OCI-M2 (cell line): ENCODE measurements around the gene TGFBRAP1.

Source experiments
- DNase-seq: peaks from one replicate; lab custom pipeline; 2025; ENCODE audit not compliant: unreplicated experiment; lab: John Stamatoyannopoulos, UW

The TGFBRAP1 gene, protein sequence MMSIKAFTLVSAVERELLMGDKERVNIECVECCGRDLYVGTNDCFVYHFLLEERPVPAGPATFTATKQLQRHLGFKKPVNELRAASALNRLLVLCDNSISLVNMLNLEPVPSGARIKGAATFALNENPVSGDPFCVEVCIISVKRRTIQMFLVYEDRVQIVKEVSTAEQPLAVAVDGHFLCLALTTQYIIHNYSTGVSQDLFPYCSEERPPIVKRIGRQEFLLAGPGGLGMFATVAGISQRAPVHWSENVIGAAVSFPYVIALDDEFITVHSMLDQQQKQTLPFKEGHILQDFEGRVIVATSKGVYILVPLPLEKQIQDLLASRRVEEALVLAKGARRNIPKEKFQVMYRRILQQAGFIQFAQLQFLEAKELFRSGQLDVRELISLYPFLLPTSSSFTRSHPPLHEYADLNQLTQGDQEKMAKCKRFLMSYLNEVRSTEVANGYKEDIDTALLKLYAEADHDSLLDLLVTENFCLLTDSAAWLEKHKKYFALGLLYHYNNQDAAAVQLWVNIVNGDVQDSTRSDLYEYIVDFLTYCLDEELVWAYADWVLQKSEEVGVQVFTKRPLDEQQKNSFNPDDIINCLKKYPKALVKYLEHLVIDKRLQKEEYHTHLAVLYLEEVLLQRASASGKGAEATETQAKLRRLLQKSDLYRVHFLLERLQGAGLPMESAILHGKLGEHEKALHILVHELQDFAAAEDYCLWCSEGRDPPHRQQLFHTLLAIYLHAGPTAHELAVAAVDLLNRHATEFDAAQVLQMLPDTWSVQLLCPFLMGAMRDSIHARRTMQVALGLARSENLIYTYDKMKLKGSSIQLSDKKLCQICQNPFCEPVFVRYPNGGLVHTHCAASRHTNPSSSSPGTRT

DNA sequence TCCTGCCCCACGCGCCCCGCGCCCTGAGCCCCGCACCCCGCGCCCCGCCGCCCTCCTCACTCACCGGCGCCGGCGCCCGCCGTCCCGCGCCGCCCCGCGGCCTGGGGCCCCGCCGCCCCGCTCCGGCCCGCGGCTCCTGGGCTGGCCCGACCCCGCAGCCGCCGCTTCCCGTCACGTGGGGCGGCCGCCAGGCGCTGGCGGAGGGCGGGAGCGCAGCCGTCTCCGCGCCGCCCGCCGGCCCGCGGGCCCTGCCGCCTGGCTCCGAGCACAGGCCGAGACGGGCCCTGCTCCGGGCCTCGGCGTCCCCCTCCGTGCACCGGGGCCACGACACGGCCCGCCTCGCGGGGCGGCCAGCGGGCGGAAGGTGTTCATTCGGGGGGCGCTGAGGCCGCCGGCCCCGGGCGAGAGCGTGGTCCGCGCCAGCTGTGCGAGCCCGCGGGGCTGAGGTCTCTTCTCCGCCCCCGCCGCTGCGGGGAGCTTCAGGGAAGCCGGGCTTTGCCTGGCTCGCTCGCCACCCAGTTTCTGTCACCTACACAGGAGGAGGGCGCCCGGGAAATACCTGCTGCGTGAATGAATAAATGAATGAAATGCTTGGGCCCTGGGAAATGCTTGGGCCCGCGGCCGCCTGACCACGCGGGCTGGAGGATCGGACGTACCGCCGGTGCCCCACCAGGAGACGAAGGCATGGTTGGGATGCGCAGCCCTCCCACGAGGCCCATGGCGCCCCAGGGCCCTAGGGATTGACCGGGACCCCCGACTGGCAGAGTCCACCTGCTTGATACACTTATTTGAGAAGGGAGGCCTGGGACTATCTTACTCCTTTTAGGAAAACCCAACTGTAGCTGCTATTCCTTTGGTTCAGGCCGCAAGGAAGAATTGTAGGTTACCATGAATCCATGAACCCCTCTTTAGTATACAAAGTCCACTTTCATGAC is at the start of gene TGFBRAP1:
TSS of gene TGFBRAP1 (minus strand) at position 175 of the 935 bp plus-strand sequence. CDS start 21,434 bp downstream, outside the sequence.
- no peak for DNase-seq

DNA sequence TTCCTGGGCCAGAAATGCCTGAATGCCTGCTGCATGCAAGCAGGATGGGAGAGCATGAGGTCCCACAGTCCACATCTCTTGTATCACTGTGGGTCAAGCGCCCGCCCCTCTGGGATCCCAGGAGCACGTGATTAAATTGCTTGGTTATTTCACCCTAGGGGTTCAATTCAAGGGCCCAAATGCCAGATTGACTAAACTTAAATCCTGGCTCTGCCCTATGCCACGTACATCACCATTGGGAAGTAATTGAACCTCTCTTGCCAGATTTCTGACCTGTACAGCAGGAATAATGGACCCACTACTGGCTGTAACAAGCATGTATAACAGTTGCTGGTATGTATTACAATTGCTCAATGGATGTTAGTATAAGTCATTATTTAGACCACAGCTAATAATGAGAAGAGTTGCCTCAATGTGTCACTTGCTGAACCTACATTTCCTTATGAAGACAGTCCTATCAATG is 49.4 kb upstream of the TGFBRAP1 start:
- no peak for DNase-seq

DNA sequence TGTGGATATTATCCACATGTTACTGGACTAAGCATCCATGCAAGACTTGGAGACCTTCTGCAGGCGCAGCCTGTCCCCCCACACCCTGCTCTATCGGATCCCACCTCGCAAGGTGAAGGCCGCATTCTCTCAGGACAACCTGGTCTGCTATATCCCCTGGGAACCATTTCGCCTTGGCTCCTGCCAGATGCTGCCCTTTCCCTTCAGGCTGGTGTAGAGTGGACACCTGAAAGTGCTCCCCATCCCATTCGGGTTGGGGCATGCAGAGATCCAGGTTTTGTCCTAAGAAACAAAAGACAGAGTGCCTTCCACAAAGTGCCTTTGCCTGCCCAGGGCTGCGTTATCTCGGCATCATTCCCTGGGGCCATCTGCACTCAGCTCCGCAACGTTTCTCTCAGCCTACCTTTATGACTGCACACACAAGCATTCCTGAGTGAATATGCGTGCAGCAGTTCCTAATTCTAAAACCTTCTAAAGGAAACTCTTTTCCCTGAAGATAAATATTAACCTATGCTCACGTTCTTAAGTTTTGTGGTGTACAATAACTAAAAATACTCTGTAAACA is 48.8 kb upstream of the TGFBRAP1 start:
- DNase-seq, result no peak

DNA sequence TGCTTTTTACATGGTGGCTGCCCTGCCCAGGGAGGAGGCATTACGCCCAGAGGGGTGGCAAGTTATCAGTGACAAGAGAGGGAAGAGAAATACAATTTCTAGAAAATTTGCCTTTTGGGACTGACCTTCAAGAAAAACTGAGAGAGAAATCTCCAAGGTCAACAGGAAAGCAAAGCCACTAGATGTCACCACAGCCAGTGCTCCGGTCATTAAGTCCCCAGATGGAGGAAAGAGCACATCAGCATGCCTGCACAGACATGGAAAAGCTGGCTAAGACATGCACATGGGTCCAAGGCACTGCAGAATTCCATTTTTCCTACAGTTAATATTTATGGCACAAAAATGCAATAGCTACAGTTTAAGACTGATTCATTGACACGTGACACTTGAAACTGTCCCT is 48.3 kb upstream of the TGFBRAP1 start:
- DNase-seq, result no peak

DNA sequence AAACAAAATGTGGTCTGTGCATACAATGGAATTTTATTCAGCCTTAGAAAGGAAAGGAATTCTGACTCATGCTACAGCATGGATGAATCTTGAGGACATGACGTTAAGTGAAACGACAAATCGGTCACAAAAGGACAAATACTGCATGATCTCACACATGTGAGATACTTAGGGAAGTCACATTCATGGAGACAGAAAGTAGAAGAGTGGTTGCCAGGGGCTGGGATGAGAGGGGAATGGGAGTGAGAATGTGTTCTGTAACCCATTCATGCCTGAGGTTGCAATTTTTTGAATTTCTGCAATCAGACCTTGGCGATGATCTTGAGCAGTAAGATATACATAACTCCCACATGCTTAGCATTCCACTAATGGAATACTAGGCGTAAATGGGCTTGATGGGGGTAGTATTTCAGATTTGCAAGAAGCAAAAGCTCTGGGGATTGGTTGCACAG is 47.3 kb upstream of the TGFBRAP1 start:
- no peak for DNase-seq

DNA sequence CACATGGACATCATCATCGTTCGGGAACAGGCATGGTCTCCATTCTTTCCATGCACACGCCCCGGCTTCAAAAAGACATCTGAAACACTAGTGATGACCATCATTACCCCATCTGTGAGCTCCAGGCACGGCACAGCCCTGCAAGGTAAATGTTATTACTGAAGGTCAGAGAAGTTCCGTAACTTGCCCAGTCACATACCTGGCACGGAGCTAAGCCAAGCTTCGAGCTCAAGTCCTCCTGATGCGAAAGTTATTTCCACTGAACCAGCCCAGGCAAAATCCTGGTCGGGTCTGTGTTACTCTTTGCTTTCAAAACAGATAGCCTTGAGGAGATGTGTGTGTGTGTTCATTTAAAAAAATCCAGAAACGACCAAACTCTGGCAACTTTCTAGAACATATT is 46.5 kb upstream of the TGFBRAP1 start:
- no peak for DNase-seq

DNA sequence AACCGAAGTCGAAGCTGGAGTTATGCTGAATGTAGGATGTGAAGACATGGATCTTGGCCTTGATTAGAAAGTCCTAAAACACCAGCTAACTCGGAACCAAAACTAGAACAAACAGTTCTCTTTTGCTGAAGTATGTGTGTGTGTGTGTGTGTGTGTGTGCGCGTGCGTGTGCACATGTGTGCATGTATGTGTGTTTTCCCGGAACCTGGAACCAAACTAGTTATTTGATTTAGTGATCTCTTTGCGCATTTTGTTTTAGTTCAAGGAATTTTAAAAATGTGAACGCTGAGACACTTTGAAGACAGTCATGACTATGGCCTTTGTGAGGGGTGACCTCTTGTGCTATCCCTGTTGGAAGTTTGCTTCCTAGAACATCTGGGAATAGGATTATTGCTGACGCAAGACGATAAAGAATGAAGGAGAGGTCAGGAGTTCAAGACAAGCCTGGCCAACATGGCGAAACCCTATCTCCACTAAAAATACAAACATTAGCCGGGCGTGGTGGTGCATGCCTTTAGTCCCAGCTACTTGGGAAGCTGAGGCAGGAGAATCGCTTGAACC is 45.5 kb upstream of the TGFBRAP1 start:
- DNase-seq, result no peak

DNA sequence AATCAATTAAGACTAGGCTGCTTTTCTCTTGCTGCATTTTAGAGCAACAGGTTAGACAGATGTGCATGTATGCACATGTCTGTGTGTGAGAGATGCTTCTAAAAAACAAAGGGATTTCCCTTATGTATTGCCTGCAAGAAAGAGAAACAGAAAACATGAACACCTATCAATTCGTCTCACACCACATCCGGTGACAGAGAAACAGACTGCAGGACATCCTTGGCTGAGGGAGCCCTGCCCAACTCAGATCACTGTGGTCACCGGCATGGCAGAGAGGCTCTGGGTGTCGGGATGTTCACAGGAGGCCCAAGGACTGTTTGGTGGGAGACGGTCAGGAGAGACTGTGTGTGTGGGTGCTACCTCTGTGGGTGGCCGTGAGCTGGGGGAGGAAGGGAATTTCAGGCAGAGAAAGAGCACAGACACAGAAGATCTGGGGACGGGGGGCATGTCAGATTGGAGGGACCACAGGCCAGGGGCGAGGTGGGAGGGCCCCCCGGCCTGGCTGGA is 44.4 kb upstream of the TGFBRAP1 start:
- no peak for DNase-seq

DNA sequence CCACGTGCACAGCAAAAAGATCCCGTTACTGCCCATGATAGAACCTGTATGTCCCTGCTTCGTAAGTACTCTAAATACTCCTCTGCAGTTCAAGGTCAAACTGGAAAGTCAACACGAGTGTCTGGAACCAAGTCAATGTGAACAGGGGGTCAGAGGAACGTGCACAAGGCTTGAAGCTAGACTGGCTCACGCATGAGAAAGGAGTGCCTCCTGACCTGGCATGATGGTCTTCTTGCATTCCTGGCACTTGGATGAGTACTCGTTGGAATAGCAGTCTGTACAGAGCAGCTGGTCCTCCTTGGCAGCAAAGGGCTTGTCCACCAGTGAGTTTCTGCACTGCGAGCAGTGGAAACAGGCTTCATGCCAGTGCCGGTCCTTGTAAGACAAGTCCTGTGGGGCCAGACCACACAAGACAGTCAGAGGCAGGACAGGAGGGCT is 43.8 kb upstream of the TGFBRAP1 start:
- DNase-seq, result no peak

DNA sequence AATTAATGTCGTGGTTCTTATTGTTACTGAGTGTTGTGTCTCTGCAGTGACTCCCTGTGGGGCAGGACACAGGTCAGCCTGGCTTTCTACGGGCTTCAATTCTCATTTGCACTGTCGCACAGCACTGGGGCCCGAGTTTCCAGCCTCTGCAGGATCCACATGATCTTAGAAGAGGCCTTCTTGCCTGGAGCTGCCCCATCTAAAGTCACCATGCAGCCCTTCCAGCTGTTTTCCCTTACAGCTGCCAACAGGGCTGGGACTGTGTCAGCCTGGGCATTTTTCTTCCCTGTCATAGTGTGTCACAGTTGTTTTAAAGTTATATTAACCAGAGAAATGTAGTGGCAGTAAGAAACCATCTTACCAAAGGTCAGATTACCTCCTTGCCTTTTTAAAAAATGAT is 42.3 kb upstream of the TGFBRAP1 start:
- no peak for DNase-seq

DNA sequence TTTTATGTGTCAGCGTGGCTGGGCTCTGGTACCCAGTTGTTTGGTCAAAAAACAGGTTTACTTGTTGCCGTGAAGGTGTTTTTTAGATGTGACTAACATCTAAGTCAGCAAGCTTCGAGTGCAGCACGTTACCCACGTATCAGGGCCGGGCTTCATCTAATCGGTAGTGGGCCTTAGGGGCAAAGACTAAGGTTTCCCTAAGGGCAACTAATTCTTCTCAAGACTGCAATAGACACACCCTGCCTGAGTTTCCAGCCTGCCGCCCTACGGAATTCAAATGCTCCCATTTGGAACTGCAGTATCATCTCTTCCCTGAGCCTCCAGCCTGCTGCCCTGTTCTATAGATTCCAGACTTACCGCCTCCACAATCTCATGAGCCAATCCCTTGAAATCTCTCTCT is 41.6 kb upstream of the TGFBRAP1 start:
- DNase-seq, result no peak

DNA sequence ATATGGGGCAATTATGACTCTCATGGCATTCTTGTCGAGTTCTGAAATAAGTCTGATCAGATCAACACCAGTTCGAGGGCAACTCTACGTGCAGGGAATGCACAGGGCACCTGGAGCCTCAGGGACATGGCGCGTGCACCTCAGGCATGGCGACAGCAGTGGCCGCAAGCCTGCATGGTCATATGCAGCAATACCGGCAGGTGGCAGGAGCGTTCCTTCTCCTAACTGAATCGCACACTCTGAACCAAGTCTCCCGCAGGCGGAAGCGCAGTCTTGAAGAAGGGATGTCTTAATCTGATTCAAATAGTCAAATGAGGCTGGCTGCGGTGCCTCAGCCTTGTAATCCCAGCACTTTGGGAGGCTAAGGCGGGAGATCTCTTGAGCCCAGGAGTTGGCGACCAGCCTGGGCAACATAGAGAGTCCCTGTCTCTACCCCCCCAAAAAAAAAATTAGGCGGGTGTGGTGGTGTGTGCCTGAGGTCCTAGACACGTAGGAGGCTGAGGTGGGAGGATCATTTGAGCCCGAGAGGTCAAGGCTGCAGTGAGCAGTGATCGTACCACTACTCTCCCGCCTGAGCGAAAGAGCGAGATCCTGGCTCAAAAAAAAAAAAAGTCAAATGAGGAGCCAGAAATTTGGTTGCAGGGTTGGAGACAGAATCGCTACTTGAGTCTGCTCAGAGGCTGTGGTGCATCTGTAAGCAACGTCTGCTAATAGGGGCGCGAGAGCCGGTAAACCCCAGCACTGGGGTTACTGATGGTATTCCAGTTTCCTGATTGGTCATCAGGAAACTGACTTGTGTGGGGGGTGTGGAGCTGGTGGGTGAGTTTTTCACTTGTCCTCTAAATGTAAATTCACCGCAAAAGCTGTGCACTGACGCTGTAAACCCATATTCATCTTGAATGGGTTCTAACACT is 40.5 kb upstream of the TGFBRAP1 start:
- DNase-seq, result no peak

DNA sequence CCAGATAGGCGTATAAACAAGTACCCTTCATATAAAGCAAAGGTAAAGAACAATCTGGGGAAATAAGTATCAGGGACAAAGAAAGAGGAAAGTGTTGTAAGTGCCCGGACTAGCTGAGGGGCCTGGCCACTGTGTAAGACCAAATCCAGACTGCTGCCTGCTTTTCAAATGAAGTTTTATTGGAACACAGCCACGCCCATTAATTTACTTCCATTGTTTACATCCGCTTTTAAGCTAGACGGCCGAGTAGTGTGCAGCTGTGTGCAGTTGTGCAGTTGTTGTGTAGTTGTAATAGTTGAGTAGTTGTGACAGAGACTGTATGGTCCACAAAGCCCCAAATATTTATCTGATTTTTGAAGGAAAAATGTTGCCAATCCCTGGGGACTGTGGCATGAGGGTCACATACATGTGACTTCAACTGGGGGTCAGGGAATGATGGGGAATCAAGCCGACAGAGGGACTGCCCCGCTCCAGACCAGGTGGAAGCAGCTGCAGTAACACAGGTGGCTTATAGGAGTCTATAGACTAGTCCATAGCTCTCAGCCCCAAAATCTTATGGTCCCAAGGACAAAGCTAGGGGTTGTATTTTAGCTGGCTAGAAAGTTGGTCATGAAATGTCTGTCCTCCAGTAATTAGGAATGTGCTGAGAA is 39.3 kb upstream of the TGFBRAP1 start:
- no peak for DNase-seq

DNA sequence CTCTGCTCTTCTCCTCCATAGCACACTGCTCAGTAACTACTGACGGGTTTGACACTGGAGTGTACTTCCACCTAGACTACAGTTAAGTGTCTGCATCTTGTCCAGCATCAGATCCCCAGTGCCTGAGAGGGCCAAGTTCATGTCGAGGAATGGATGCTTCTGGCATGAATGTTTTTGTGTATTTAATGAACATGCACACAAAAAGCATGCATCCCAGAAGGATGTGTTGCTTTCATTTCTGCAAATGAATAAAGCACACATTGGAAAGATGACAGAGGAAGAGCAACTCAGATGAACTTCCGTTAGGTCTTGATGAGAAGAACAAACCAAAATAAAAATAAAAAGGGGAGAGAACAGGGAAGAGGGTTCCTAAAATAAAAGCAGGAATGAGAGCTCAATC is 35.7 kb upstream of the TGFBRAP1 start:
- DNase-seq, result no peak

DNA sequence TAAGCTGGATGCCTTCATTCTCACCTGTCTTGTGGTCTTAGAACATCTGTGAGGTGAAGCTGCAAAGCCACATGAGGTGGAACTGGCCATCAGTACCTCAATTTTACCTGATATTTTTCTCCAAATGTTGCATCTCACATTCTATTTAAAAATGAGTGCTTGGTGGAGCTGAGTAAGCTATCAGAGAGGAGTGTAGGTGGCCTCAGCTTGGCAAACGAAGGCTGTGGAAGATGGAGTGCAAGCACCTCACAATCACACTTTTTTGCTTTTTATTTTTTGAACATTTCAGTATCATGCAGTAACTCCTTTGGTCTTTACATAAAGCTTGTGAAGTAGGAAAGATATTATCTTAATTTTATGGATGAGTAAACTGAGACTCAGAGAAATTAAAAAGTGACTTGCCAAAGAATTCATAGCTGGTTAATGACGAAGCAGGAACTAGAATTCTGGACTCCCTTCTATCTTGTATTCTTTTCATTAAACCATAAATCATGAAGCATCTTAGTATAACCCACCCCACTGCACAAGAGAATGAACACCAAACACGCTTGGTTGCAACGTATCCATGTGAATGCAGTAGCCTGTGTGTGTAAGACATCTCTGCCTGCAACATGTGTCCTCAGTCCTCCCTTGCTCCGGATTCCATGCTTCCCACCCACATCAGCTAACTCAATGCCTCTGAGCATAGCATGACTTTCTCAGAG is 35.1 kb upstream of the TGFBRAP1 start:
- DNase-seq, result no peak

DNA sequence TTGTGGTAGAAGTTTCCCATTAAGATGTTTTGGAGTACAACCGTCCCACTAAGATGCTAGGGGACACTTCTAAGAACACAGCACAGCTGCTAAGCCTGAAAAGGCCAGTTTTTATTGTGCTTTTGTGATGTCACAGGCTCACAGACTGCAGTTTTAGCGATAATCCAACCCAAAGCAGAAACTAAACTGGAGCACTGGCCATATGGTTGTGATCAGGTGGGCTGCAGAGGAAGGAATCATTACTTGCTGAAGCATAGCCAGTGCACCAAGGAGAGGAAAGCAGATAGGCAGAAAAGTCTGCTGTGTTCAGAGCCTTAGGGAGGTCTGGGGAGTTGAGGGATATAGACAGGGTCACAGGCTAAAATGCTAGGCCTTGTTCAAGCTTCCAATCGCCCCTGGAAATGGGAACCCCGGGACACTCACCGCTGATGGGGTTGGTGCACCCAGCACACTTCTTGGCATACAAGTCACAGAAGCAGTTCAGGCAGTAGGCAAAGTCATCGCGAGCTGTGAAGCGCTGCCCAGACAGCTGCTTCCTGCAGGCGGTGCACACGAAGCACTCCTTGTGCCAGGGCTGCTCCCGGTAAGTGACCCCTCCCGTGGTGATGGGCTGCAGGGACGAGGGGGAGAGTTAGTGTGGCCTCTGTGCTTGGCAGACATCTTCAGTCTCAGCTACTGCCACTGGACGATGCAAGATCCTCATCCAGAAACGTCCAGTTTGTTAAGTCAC is 33.5 kb upstream of the TGFBRAP1 start:
- no peak for DNase-seq
